Measurements from ENCODE around the gene TIGD1. TPM values are rescaled to one million over a fixed set of nuclear protein-coding genes. Genes with fewer than 3 reads are reported as not detected.

TIGD1 gene
- total and polyA plus RNA-seq, 2 donors from 2014 or later: 4.8 to 7.0 TPM

DNA sequence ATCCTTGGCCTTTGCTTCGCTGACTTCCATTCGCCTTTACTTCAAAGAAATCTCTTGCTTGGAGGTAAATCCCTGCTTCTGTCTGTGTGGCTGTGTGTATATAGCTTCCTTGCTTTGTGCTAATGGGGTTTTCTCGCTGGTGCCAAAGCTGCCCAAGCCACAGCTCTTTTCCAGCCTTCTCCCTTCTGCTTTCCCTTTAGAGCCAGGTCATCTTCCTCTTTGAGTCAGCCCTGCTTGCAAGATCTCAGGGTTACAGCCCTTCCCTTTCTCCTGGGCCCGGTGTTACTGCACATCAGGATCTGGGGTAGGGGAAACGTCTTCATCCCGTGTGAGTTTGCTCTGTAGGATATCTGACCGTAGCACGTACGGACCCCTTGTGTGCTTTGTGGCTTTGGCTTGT, 19.2 kb upstream of the TIGD1 start:
- Histone ChIP-seq H3K9me3 (ENCODE audit: control insufficient read depth in 2 of 3, insufficient read depth in 1 of 3, low read length in 3 of 3) (no peaks in the 10 kb centered on the region), H3K36me3 (ENCODE audit: control insufficient read depth in 2 of 3, insufficient read depth in 3 of 3, low read length in 3 of 3) (peaks cover 7 to 51% (median 37%) of the 10 kb centered on the region in 3 donors), H3K27ac (ENCODE audit: low read depth in 2 of 2, low read length in 2 of 2) (no peak overlapping the region), H3K27me3 (ENCODE audit: control insufficient read depth, insufficient read depth, low read length) (no peaks in the 10 kb centered on the region), H3K4me3 (ENCODE audit: low read length in 3 of 3) (no peak overlapping the region), H3K4me1 (ENCODE audit: control insufficient read depth in 2 of 3, insufficient read depth in 2 of 3, low read depth in 1 of 3, low read length in 3 of 3) (peaks cover 4 to 33% (median 4%) of the 10 kb centered on the region in 3 donors), H3K9ac (ENCODE audit: low read length in 3 of 3) (no peak overlapping the region)
- TF ChIP-seq, protein P1, sequence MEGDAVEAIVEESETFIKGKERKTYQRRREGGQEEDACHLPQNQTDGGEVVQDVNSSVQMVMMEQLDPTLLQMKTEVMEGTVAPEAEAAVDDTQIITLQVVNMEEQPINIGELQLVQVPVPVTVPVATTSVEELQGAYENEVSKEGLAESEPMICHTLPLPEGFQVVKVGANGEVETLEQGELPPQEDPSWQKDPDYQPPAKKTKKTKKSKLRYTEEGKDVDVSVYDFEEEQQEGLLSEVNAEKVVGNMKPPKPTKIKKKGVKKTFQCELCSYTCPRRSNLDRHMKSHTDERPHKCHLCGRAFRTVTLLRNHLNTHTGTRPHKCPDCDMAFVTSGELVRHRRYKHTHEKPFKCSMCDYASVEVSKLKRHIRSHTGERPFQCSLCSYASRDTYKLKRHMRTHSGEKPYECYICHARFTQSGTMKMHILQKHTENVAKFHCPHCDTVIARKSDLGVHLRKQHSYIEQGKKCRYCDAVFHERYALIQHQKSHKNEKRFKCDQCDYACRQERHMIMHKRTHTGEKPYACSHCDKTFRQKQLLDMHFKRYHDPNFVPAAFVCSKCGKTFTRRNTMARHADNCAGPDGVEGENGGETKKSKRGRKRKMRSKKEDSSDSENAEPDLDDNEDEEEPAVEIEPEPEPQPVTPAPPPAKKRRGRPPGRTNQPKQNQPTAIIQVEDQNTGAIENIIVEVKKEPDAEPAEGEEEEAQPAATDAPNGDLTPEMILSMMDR (IDR thresholded peaks at IDR 0.05; ENCODE audit: borderline replicate concordance, extremely low read depth, insufficient read depth): no peak
- peak in 1 of 5 donors; percentile 12 for DNase-seq
- no peak for FAIRE-seq
- intact Hi-C loops (cut with DNase I): no loop called here

DNA sequence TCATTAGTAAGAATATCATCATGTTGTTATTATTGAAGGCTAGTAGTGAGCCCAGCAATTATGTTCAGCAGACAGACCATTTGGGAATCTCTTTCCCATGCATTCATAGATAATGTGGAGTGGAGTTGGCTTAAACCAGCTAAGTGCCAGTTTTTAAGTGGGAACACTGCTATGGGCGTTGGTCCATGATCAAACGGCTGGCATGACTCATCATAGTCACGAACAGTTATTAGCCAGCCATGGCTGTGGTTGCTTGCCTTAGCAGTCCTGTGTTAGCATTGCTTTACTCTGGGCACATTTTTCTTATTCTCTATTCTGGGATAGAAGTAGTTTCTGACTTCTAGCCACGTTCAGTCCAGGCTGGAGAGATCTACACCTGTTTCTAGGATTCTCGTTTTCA, 17.8 kb upstream of the TIGD1 start:
- H3K4me1 ChIP-seq (ENCODE audit: control insufficient read depth in 2 of 3, insufficient read depth in 2 of 3, low read depth in 1 of 3, low read length in 3 of 3): peaks cover 0 to 22% (median 4%) of the 10 kb centered on the region in 3 donors
- no peak overlapping the region for H3K9ac ChIP-seq (ENCODE audit: low read length in 3 of 3)
- FAIRE-seq: no peak
- no peak overlapping the region for H3K4me3 ChIP-seq (ENCODE audit: low read length in 3 of 3)
- H3K27me3 ChIP-seq (ENCODE audit: control insufficient read depth, insufficient read depth, low read length): no peaks in the 10 kb centered on the region
- intact Hi-C loops (cut with DNase I): no loop called here
- no peak overlapping the region for H3K27ac ChIP-seq (ENCODE audit: low read depth in 2 of 2, low read length in 2 of 2)
- TF ChIP-seq, protein P1 (IDR thresholded peaks at IDR 0.05; ENCODE audit: borderline replicate concordance, extremely low read depth, insufficient read depth): no peak
- DNase-seq: no peak
- H3K9me3 ChIP-seq (ENCODE audit: control insufficient read depth in 2 of 3, insufficient read depth in 1 of 3, low read length in 3 of 3): no peaks in the 10 kb centered on the region
- peaks cover 7 to 51% (median 41%) of the 10 kb centered on the region in 3 donors for H3K36me3 ChIP-seq (ENCODE audit: control insufficient read depth in 2 of 3, insufficient read depth in 3 of 3, low read length in 3 of 3)

DNA sequence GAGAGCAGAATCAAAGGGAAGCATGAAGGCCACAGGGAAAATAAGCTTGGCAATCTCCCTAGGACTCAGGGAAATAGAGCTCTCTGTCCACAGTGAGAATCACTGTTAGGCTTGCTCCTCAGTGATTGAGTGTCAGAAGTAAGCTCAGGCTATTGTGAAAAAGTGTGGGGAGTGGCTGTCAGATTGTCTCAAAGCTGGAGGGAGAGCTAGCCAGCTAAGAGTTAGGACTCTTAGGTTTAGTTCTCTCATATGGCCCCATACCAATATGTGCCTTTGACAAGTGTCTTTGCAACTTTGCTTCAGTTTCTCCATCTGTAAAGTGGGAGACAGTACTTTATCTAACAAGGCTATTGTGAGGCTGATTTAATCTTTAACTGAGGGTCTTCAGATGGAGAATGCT, 17.4 kb upstream of the TIGD1 start:
- peak in 1 of 5 donors; percentile 5 for DNase-seq
- Histone ChIP-seq H3K4me1 (ENCODE audit: control insufficient read depth in 2 of 3, insufficient read depth in 2 of 3, low read depth in 1 of 3, low read length in 3 of 3) (peaks cover 0 to 18% (median 3%) of the 10 kb centered on the region in 3 donors), H3K9ac (ENCODE audit: low read length in 3 of 3) (no peak overlapping the region), H3K9me3 (ENCODE audit: control insufficient read depth in 2 of 3, insufficient read depth in 1 of 3, low read length in 3 of 3) (no peaks in the 10 kb centered on the region), H3K27me3 (ENCODE audit: control insufficient read depth, insufficient read depth, low read length) (no peaks in the 10 kb centered on the region), H3K36me3 (ENCODE audit: control insufficient read depth in 2 of 3, insufficient read depth in 3 of 3, low read length in 3 of 3) (peaks cover 7 to 52% (median 44%) of the 10 kb centered on the region in 3 donors), H3K27ac (ENCODE audit: low read depth in 2 of 2, low read length in 2 of 2) (no peak overlapping the region), H3K4me3 (ENCODE audit: low read length in 3 of 3) (no peak overlapping the region)
- intact Hi-C loops (cut with DNase I): no loop called here
- TF ChIP-seq, protein P1 (IDR thresholded peaks at IDR 0.05; ENCODE audit: borderline replicate concordance, extremely low read depth, insufficient read depth): no peak
- FAIRE-seq: no peak

DNA sequence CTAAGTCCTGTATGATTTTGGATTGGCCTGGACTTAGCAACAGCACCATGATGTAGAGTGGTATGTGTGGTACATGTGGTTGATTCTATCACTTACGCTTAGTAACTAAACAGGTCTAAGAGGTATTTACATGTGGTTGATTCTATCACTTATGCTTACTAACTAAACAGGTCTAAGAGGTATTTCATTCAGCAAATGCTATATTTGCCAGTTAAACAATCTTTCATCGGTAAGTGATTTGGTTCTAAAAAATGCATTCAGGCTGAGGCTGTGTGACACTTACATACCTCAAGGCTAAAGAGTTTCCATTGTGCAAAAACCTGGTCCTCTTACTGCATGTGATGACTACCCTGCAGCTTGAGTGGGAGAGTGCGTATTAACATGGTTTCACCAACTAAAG, 13.2 kb upstream of the TIGD1 start:
- Histone ChIP-seq H3K36me3 (ENCODE audit: control insufficient read depth in 2 of 3, insufficient read depth in 3 of 3, low read length in 3 of 3) (peaks cover 7 to 56% (median 36%) of the 10 kb centered on the region in 3 donors), H3K4me1 (ENCODE audit: control insufficient read depth in 2 of 3, insufficient read depth in 2 of 3, low read depth in 1 of 3, low read length in 3 of 3) (no peaks in the 10 kb centered on the region), H3K9ac (ENCODE audit: low read length in 3 of 3) (no peak overlapping the region), H3K27me3 (ENCODE audit: control insufficient read depth, insufficient read depth, low read length) (no peaks in the 10 kb centered on the region), H3K27ac (ENCODE audit: low read depth in 2 of 2, low read length in 2 of 2) (no peak overlapping the region), H3K4me3 (ENCODE audit: low read length in 3 of 3) (no peak overlapping the region), H3K9me3 (ENCODE audit: control insufficient read depth in 2 of 3, insufficient read depth in 1 of 3, low read length in 3 of 3) (no peaks in the 10 kb centered on the region)
- FAIRE-seq (no peak), DNase-seq (no peak)
- TF ChIP-seq, protein P1 (IDR thresholded peaks at IDR 0.05; ENCODE audit: borderline replicate concordance, extremely low read depth, insufficient read depth): no peak
- intact Hi-C loops (cut with DNase I): no loop called here

Data from kidney (tissue), 14 donors.